ENCODE measurements around the gene FYB2.

The FYB2 gene

GRCh38 chr1:56676571-56677035 lies 142.6 kb downstream of the FYB2 start:
- H3K36me3 Mint-ChIP-seq (ENCODE audit: low read depth), result no peaks in the 10 kb centered on the region
- no peak overlapping the region for H3K4me3 Mint-ChIP-seq
- H3K27ac Mint-ChIP-seq, result no peak overlapping the region
- no peaks in the 10 kb centered on the region for H3K4me1 Mint-ChIP-seq (ENCODE audit: low read depth)
- H3K9me3 Mint-ChIP-seq, result peaks cover 9% of the 10 kb centered on the region
- H3K27me3 Mint-ChIP-seq, result peaks cover 13% of the 10 kb centered on the region

- no peaks in the 10 kb centered on the region for H3K36me3 Mint-ChIP-seq (ENCODE audit: low read depth)
- peaks cover 13% of the 10 kb centered on the region for H3K27me3 Mint-ChIP-seq
- no peak overlapping the region for H3K27ac Mint-ChIP-seq
- no peaks in the 10 kb centered on the region for H3K4me1 Mint-ChIP-seq (ENCODE audit: low read depth)
- H3K4me3 Mint-ChIP-seq, result no peak overlapping the region
- peaks cover 9% of the 10 kb centered on the region for H3K9me3 Mint-ChIP-seq
Measured at GRCh38 chr1:56675763-56676162, 143.4 kb downstream of the FYB2 start.

DNA sequence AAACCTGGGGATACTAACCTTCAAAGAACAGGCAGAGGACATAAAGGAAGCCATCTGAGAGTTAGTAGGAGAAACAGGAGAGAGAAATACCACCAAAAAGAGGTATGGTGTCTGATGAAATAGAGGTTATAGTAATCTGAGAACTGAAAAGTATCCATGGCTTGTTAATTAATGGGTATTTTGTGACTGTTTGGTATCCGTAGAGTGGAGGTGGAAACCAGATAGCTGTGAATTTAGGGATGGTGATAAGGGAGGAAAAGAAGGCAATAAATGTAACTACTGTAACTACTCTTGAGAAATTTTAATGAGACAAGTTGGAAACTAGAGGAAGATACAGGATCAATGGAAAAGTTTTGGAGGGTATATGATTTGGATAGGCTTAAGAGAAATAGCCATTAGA lies 146.6 kb downstream of the FYB2 start:
- H3K9me3 Mint-ChIP-seq, result no peaks in the 10 kb centered on the region
- H3K4me3 Mint-ChIP-seq, result no peak overlapping the region
- H3K36me3 Mint-ChIP-seq (ENCODE audit: low read depth), result no peaks in the 10 kb centered on the region
- H3K4me1 Mint-ChIP-seq (ENCODE audit: low read depth), result no peaks in the 10 kb centered on the region
- no peak overlapping the region for H3K27ac Mint-ChIP-seq
- peaks cover 17% of the 10 kb centered on the region for H3K27me3 Mint-ChIP-seq

- no peak overlapping the region for H3K4me3 Mint-ChIP-seq
- no peak overlapping the region for H3K27ac Mint-ChIP-seq
- H3K4me1 Mint-ChIP-seq (ENCODE audit: low read depth), result no peaks in the 10 kb centered on the region
- H3K9me3 Mint-ChIP-seq, result no peaks in the 10 kb centered on the region
- peaks cover 17% of the 10 kb centered on the region for H3K27me3 Mint-ChIP-seq
- H3K36me3 Mint-ChIP-seq (ENCODE audit: low read depth), result no peaks in the 10 kb centered on the region
Measured at GRCh38 chr1:56671542-56671941, 147.7 kb downstream of the FYB2 start.

DNA sequence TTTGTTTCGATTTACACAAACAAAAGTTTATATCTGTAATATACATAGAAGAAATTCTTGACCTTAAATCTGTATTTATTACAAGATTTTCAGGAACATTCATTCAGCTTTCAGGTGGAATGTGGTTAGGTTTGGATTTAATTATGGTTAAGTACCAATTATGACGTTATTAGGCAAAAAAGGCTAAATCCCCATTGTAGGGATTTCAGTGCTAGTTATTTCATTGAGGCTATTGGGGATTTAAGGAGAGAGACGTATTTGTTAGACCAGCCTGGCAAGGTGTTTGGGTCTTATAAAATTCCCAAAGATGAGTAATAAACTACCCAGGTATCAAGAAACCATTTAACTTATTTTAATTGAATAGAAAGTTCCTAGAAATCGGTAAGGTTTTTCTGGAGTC lies 148.1 kb downstream of the FYB2 start:
- Mint-ChIP-seq H3K27ac (no peak overlapping the region), H3K9me3 (no peaks in the 10 kb centered on the region), H3K4me1 (ENCODE audit: low read depth) (no peaks in the 10 kb centered on the region), H3K36me3 (ENCODE audit: low read depth) (no peaks in the 10 kb centered on the region), H3K4me3 (no peak overlapping the region), H3K27me3 (peaks cover 17% of the 10 kb centered on the region)

GRCh38 chr1:56670350-56670749 lies 148.9 kb downstream of the FYB2 start:
- Mint-ChIP-seq H3K9me3 (no peaks in the 10 kb centered on the region), H3K4me1 (ENCODE audit: low read depth) (no peaks in the 10 kb centered on the region), H3K36me3 (ENCODE audit: low read depth) (no peaks in the 10 kb centered on the region), H3K27ac (no peak overlapping the region), H3K4me3 (no peak overlapping the region), H3K27me3 (peaks cover 15% of the 10 kb centered on the region)

Measured in stimulated activated naive CD8-positive, alpha-beta T cell treated with anti-CD3 and anti-CD28 coated beads, Interleukin-15, Interleukin-2, amounts not matched to agents 100 ng/mL and 50 ng/mL, for 24 hours (primary cell).